T-helper 1 cell treated with Interleukin-12 subunit alpha and Interleukin-12 subunit beta and Interleukin-4 antibody, amounts not matched to agents 30 ng/mL and 1 ng/mL, for 36 hours (primary cell): ENCODE measurements around the gene FAM120B. TPM values are rescaled to one million over a fixed set of nuclear protein-coding genes. Genes with fewer than 3 reads are reported as not detected.
"Not testable (repeated sequence)": the region's sequence is repeated elsewhere in the genome, so short reads cannot be mapped to it uniquely, and the experiment has no call there.

Experiments used
- intact Hi-C: fragments of 100-400 bp; cut with micrococcal nuclease; formaldehyde crosslinking; loops from one replicate; pipeline ENCODE4 v1.15.1; 2024
- total RNA-seq: library from RNA; stranded (reverse); gene quantifications from 2 replicates; pipeline ENCODE4 v1.2.3, GENCODE V29; 2022

Gene FAM120B
- total RNA-seq, 1 donor from 2014 or later: 27.8 TPM

DNA sequence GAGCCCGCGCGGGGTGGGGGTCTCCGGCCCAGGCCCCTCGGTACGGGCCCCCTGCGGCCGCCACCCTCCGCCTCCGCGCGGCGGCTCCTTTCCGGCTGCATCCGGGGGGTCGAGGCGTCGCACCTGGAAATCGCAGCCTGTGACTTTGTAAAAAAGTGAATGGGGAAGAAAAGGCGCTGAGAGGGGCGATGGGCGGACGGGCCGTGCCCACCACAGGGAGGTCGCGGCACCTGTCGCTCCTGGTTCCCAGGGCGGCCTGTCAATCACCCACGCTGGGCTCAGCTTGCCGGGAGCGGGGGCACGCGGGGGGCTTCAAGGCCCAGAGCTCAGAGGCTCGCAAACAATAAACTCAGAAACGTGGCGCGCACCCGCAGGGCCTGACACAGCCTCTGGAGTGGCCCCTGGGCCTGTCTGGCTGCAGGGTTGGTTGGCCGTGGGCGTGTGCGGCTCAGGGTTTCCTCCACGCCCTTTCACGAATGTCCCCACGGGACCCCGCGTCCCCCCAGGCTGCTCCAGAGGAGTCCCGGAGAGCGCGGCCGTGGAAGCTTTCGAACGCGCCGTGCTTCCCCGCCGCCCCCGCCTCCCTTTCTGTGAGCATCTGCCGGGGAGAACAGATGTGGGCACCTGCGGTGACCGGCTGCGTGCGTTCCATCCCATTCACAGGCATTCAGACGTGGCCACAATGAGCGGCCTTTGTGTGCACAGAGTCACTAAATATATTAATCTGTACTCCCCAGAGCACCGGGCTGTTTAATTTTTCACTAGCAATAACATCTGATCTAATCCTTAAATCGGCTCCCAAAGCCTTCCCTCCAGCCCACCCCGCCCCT, 9.6 kb upstream of the FAM120B start:
- intact Hi-C loops: no loop called here

DNA sequence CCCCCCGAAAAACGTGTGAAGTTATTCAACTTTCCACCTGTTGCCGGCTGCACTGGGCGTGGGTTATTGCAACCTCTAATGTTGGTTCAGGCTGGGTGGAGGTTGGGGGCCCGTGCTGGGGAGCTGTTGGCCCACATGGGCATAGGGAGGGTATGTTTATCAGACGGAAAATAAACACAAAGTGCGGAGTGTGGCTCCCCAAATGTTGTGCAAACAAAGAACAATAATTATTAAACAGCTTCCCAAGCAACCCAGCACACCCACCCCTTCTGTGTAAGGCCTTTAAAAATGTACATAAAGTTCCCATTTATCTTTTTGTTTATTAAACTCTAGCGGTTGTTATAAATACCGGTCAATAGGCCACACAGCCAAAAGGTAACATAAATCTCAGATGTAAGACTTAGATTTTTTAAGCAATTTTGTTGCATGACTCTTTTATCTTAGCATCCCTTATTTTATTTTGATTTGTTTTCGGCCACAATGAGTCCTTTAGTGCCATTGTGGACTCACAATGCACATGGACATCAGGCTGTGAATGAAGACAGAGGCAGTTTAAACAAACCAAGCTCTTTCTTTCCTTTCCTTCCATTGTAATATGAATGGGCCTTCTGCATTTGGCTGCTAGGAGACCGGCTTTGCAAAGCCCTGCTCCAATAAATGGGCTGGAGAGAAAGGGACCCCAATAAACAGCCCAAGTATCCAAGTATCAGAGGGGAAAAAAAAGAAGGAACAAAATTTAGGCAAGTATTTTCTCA, 8.8 kb upstream of the FAM120B start:
- intact Hi-C loops: no loop called here

DNA sequence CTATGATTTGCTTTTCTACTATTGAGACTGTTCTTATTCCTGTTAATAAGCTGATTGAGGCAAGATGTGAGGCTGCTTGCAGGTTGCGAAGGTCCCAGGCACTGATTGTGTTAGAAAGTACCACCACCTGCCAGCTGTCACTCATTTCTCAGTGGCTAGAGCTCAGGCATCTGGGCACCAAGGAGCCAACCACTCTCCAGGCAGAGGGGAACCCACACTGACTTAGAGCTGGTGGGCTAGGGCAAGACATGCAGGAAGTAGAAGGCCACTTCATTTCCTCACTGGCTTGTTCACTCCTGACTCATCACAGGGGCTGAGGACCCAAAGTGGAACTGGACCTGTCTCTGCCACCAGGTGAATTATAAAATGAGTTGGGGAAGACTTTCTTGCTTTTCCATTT, 7.9 kb upstream of the FAM120B start:
- intact Hi-C loops: no loop called here

DNA sequence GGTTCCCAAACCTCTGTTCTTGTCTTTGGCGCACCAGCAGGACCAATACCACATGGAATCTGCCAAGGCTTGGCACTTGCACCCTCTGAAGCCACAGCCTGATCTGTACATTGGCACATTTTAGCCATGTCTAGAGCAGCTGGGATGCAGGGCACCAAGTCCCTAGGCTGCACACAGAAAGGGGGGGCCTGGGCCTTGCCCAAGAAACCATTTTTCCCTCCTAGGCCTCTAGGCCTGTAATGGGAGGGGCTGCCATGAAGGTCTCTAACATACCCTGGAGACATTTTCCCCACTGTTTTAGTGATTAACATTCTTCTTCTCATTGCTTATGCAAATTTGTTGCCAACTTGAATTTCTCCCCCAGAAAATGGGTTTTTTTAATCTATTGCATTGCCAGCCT, 5.4 kb upstream of the FAM120B start:
- intact Hi-C loops: no loop called here

DNA sequence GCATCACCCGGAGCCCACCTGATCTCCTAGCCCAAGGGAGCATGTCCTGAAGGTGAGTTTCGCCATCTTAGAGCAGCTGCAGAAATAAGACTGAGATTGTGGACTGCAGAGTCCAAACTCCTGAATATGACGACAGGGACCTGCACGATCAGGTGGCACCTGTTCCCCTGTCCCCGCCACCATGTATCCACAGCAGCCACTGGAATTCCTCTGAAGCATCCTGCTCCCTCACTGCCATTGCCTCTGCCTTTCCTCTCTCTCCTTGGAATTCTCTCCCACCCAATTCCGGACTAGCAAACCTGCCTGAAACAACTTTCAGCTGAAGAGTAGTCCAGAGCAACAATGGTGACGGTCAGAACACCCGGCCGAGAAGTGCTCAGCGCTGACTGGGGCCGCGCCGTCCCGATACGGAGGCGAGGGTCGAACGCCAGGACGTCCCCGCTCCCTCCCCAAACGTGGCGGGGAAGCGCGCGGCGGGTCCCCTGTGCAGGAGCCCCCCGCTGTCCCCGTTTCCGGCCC, 694 bp upstream of the FAM120B start:
- intact Hi-C loops: loop anchor here (1.0 to 2.0 kb wide), 7 partner anchors 13 to 1093 kb away; partner anchors contain the start of genes C6orf120, PDCD2, TBP and WDR27

DNA sequence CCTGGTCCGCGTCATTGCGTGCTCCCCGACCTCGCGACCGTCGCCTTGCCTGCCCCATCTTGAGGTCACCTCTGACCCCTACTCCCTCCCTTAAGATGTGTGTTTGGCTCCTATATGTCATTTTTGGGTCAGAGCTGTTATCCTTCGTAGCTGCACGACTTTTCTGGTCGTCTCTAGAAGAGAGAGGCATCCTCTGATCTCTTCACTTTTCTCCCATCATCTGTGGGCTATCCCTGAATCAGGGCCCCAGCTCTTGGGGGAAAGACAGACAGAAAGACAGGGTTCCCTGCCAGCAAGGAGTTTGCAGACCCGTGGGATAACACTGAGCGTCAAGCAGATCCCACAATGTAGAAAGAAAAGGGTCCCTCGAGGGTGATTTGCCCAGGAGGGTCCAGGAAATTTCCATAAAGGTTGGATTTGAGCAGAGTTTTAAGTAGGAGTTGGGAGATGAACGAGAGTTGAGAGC, 555 bp downstream of the FAM120B start:
- intact Hi-C loops: loop anchor here (1.0 to 2.0 kb wide), 6 partner anchors 38 to 1094 kb away; partner anchors contain the start of genes DYNLT2 and ERMARD

DNA sequence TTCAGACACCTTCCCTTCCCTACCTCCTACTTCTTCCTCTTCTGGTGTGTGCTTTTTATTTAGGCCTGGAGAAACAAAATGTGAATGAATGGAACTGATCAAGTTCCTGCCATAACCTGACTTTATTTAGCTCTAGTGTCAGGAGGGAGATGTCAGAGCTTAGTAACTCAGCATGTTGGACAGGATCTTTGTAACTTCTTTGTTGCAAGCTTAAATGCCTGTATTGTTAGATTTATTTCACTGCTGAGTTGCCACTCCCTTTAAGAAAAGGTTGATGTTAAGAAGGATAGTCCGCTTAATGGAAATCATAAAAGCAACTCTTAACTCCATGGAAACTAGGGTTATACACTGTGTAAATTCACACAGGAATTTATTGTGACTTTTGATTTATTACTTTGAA, 2.2 kb downstream of the FAM120B start:
- intact Hi-C loops: no loop called here

DNA sequence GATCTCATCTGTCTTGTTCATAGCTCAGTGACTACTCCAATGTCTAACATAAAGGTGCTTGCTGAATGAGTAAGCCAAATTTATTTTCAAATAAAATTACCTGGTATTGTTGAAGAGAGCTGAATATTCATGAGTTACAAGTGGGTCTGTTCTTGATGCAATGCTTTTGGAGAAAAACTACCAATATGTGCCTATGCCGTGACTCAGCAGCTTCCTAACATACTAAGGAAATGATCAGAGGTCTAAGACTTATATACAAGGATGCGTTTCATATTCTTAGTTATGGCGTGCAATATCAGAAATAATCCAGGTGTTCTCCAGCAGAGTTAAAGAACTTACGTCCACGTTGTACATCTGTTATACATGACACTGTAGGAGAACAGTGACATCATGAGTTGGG, 5.1 kb downstream of the FAM120B start:
- intact Hi-C loops: no loop called here

DNA sequence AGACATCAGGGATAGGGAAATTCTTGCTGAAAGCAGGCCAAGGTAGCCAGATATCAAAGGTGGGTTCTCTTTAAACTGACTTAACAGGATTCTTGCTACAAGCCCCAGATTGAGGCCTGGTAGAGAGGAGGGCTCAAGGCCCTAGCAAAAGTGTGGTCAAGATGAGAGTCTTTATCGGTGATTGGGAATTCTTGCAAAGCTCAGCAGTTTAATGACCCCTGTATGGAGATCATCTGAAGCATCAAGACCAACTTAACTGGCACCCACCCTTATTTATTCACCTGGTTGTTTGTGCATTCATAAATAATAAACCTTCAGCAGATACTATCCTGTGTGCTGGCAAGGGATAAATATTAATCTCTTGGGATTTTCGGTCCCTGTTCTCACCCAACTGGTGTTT, 6.3 kb downstream of the FAM120B start:
- intact Hi-C loops: no loop called here

DNA sequence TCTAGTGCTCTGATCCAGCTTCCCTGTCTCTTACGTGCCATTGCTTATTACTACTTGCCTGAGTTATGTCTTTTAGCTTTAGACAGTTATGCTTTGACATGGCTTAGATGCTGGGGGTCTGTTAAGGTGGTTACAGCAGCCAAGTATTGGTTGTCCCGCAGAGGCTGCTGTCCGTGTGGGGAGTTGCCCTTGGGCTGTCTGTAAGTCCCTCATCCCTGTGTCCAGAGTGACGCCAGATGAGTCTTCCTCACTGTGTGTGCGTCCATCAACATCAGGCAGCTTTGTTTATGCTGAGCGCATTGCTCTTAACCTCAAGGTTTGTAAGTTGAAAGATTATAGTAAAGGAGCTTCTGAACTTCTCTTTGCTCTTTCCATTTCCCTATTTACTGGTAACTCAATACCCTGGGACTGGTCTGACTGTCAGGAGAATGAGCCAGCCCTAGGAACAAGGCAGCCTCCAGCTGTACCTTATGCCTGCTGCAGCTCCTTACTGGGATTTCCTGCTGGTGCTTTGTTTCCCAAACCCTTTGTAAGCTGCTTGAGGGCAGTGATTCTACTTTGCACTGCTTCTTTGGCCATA, 7.2 kb downstream of the FAM120B start:
- intact Hi-C loops: no loop called here

DNA sequence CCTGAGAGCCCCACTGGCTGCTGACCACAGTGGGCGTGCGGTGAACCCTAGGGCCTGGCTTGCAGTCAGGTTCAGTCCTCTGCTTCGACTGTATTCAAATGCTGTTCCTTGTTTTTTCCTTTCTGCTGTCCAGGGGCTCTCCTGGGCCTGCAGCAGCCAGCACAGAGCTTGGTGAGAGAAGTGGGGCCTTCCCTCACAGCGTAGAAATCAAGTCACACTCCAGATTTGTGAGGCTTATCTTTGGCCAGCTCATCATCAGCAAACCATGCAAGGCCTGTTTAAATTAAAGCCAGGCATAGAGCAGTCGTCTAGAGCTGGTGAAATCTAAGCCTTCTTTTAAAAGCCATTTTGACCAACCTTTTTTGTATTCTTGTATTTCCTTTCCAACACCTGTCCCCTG, 8.4 kb downstream of the FAM120B start:
- intact Hi-C loops: no loop called here

DNA sequence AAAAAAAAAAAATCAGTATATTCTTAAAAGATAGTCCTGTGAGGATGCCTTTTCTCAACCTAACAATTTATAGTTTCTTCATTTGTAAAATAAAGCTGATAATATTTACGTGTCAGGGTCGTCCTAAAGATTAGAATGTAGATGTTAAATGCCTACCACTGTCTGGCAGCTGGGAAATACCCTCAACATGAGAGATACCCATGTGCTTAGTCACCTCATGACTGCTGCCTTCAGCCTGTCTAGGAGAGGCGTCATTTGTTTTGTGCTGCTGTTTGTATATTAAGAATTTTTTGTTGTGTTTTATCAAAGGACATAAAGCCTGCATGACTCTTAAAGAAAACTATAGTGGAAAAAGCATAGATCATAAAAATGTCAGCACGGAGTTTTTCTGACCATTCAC, 9.5 kb downstream of the FAM120B start:
- intact Hi-C loops: no loop called here

DNA sequence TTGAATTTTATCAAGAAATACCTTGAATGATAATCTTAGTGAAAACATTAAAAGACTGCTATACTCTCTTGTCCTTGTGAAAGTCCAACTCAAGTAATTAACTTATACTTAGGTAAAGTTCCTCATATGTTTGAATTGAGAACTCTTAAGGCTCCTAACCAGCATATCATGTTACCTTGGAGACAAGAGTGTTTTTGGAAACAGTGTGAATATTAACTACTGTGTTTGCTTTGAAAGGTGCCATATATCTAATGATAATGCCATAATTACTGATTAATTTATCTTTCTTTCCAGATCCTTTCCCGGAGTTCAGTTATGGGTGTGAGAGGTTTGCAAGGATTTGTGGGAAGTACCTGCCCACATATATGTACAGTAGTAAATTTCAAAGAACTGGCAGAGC, 10.5 kb downstream of the FAM120B start:
- intact Hi-C loops: no loop called here

DNA sequence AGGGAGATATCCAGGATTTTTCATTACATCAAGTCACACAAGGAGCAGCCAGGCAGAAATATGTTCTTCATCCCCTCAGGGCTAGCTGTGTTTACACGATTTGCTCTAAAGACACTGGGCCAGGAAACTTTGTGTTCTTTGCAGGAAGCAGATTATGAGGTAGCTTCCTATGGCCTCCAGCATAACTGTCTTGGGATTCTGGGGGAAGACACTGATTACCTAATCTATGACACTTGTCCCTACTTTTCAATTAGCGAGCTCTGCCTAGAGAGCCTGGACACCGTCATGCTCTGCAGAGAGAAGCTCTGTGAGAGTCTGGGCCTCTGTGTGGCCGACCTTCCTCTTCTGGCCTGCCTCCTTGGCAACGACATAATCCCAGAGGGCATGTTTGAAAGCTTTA, 11.2 kb downstream of the FAM120B start:
- intact Hi-C loops: no loop called here

DNA sequence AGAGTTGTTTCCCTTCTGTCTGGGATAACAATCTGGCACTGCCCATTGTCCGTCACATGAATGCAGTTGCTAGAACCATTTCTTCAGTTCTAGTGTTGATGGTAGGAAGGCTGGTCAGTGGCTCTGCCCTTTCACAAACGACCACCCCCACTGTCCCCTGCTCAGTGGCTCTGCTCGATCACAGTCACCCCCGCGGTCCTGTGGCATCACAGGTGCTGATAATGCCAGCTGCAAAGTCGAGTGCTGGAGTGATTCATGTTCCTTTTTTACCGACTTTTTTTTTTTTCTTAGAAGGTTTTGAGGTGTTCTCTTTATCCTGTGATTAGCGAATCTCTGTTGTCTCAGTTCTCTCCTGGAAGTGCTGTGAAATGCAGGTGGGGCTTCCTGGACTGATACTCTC, 22.8 kb downstream of the FAM120B start:
- intact Hi-C loops: no loop called here

DNA sequence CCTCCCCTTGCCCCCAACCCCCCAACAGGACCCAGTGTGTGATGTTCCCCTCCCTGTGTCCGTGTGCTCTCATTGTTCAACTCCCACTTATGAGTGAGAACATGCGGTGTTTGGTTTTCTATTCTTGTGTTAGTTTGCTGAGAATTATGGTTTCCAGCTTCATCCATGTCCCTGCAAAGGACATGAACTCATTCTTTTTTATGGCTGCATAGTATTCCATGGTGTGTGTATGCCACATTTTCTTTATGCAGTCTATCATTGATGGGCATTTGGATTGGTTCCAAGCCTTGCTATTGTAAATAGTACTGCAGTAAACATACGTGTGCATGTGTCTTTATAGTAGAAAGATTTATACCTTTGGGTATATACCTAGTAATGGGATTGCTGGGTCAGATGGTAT, 28.6 kb downstream of the FAM120B start:
- intact Hi-C loops: not testable (repeated sequence)

DNA sequence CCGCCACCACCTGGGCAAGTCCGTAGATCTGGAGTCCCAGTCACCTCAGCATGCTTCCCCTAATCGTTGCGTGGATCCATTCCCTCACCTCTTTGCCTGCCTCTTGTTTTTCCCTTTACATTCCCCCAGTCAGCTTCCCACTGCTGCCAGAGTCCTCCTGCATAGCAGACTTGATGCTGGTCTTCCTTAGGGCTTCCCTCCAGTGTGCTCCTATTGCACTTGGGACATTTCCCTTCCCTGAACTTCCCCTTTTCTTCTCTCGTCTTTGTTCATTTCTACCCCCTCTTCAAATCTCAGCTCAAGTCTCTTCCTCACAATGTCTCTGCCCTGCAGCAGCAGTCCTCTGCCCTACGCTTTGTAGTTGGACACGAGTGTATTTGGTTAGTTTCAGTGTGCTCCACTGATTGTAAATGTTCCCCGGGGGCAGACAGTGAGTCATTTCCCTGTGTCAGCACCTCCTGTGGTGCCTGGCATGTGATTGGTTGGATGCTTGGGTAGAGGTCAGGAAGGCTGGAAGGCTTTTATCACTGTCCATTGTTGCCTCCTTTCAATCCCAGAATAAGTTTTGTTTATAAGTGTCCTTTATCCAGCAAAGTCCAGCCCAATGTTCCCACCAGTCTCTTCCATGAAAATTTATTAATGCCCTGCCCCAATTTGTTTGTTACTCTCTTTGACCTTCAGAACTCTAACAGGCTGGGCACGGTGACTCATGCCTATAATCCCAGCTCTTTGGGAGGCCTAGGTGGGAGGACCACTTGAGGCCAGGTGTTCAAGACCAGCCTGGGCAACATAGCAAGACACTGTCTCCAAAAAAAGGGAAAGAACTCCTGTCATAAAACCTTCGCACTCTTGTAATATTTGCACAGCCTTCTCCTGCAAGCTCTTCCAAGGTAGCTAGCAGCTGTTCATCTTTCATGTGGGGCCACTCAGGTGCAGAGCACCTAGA, 38.3 kb downstream of the FAM120B start:
- intact Hi-C loops: loop anchor here (1.0 kb wide), 2 partner anchors 38 to 622 kb away; no protein-coding TSS in a partner anchor

DNA sequence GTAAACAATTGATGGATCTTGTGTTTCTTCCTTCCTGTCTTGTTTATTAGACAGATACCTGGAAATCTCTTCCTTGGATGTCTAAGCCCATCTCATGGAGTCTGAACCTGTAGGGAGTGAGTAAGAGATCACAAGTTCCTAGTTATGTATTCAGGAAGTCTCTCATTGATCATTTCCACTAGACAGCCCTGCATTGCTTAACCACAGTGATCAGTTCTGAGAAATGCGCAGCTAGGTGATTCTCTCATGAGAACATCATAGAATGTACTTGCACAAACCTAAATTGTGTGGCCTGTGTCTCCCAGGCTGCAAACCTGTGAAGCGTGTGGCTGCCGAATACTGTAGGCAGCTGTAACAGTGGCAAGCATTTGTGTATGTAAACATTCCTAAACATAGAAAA, 39.1 kb downstream of the FAM120B start:
- intact Hi-C loops: loop anchor here (1.0 kb wide), 2 partner anchors 38 to 622 kb away; no protein-coding TSS in a partner anchor

DNA sequence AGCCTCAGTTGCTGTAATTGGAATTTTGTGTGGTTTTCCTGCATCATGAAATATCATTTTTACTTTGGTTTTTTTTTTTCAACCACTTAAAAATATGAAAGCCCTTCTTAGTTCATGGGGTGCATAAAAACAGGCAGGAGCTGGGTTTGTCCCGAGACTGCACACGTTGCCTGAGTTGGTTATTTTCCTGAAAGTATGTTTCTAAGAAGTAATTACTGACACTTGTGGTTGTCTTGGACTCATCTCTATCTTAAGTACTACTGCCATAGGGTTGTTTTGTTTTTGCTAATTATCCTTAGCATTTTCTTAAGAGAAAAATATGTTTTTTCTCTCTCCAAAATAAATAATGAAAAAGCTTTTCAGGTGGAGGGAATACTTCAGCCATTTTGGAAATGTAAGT, 40.1 kb downstream of the FAM120B start:
- intact Hi-C loops: no loop called here

DNA sequence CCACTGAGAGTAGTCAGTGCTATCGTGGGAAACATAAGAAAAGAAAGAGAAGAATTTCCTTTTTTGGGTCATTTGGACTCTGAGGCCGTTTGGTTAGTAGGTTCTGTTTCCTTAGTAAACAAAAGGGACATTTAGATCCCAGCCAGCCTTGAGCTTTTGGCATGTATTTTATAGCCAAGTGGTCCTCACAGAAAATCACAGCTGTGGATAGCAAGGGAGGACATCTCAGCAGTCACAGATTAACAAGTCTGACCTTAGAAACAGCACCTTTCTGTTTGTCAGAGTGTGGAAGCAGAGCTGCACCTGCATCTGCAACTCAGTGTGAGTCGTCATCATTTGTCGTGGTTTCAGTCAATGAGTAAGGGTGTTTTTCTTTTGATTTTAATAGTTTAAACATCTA, 40.5 kb downstream of the FAM120B start:
- intact Hi-C loops: no loop called here

DNA sequence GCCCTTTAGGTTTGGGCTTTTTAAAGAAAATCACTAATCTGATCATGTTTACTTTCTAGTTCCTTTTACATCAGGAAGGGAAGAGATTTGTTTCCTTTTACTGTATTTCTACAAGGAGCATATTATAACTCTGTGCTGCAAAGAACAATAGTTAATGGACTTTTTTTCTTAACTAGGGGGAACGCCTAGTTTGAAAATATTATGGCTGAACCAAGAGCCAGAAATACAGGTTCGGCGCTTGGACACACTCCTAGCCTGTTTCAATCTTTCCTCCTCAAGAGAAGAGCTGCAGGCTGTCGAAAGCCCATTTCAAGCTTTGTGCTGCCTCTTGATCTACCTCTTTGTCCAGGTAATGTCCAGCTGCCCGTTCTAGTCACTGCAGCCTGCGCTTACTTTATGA, 41.4 kb downstream of the FAM120B start:
- intact Hi-C loops: no loop called here
